ENCODE data around the gene DYRK1B. TPM values are rescaled to one million over a fixed set of nuclear protein-coding genes. Genes with fewer than 3 reads are reported as not detected.

Gene DYRK1B
- total RNA-seq, 1 experiment from 2014 or later = 12.2 TPM

GRCh38 chr19:39829702-39830275 is 4.2 kb downstream of the DYRK1B start:
- H3K4me1 Mint-ChIP-seq = peaks cover 13% of the 10 kb centered on the region
- no peak for ATAC-seq
- POLR2A ChIA-PET = no interaction called here
- TF ChIP-seq GTF2I (CRISPR knock-in tag; conservative IDR thresholded peaks at IDR 0.05) = no peak
- TF ChIP-seq ZNF232 (CRISPR knock-in tag; IDR thresholded peaks at IDR 0.05) = no peak
- no peak for TF ChIP-seq CTCF (IDR thresholded peaks at IDR 0.05)
- TF ChIP-seq ETV6 (CRISPR knock-in tag; IDR thresholded peaks at IDR 0.05) = no peak
- no peak for TF ChIP-seq MAX (CRISPR knock-in tag; IDR thresholded peaks at IDR 0.05)
- TF ChIP-seq PRDM15 (CRISPR knock-in tag; IDR thresholded peaks at IDR 0.05) = no peak
- no peak for TF ChIP-seq FOXP4 (CRISPR knock-in tag; IDR thresholded peaks at IDR 0.05)
- TF ChIP-seq CDX4 (CRISPR knock-in tag; IDR thresholded peaks at IDR 0.05; ENCODE audit: borderline replicate concordance) = no peak
- no peak for TF ChIP-seq AR (CRISPR knock-in tag; IDR thresholded peaks at IDR 0.05)
- TF ChIP-seq ZNF121 (CRISPR knock-in tag; IDR thresholded peaks at IDR 0.05) = no peak
- TF ChIP-seq ZNF512 (CRISPR knock-in tag; IDR thresholded peaks at IDR 0.05; ENCODE audit: borderline replicate concordance) = no peak
- no peak for TF ChIP-seq USF2 (CRISPR knock-in tag; IDR thresholded peaks at IDR 0.05)
- TF ChIP-seq USF1 (CRISPR knock-in tag; IDR thresholded peaks at IDR 0.05) = no peak
- no peak for TF ChIP-seq ZNF317 (CRISPR knock-in tag; IDR thresholded peaks at IDR 0.05; ENCODE audit: borderline replicate concordance, low read depth)
- no peak for TF ChIP-seq MXD4 (CRISPR knock-in tag; IDR thresholded peaks at IDR 0.05; ENCODE audit: borderline replicate concordance)
- TF ChIP-seq ESRRA (CRISPR knock-in tag; IDR thresholded peaks at IDR 0.05; ENCODE audit: borderline replicate concordance) = no peak
- no peak for TF ChIP-seq NR2C2 (CRISPR knock-in tag; IDR thresholded peaks at IDR 0.05)
- TF ChIP-seq ZNF416 (CRISPR knock-in tag; IDR thresholded peaks at IDR 0.05) = no peak
- H3K4me3 Mint-ChIP-seq = no peak overlapping the region
- no peak overlapping the region for H3K27ac Mint-ChIP-seq
- no peaks in the 10 kb centered on the region for H3K9me3 Mint-ChIP-seq
- no peak for DNase-seq (ENCODE audit: low spot score)
- no peaks in the 10 kb centered on the region for H3K27me3 Mint-ChIP-seq (ENCODE audit: low read depth)
- H3K36me3 Mint-ChIP-seq = peaks cover 26% of the 10 kb centered on the region
- CTCF ChIA-PET = interaction anchor here (0.7 to 1.2 kb wide), 2 partner anchors 14 to 37 kb away, joined by 3 read pairs; no protein-coding TSS in a partner anchor

Measured in WTC11 (cell line).